Ishikawa (cell line): ENCODE measurements around the gene SH3RF2.

ENCODE experiments used
- CEBPB ChIP-seq: IDR thresholded peaks from 2 replicates; pipeline ENCODE4 v1.6.1; 2012
- EGR1 ChIP-seq: IDR thresholded peaks from 2 replicates; pipeline ENCODE4 v1.6.1; 2012
- EP300 ChIP-seq: IDR thresholded peaks from 2 replicates; pipeline ENCODE4 v1.6.1; 2012; ENCODE audit warnings: borderline replicate concordance
- NFIC ChIP-seq: IDR thresholded peaks from 2 replicates; pipeline ENCODE4 v1.6.1; 2012
- RAD21 ChIP-seq: IDR thresholded peaks from 2 replicates; pipeline ENCODE4 v1.6.1; 2012; ENCODE audit warnings: low read depth
- TAF1 ChIP-seq: IDR thresholded peaks from 2 replicates; pipeline ENCODE4 v1.6.1; 2012; ENCODE audit warnings: low read depth, mild to moderate bottlenecking
- TCF12 ChIP-seq: IDR thresholded peaks from 2 replicates; pipeline ENCODE4 v1.6.1; 2012; ENCODE audit warnings: low read depth
- YY1 ChIP-seq: IDR thresholded peaks from 2 replicates; pipeline ENCODE4 v1.6.1; 2012; ENCODE audit warnings: low read depth
- ZBTB7A ChIP-seq: IDR thresholded peaks from 2 replicates; pipeline ENCODE4 v1.6.1; 2012; ENCODE audit warnings: low read depth
- TF ChIP-seq, protein P1 (sequence below): IDR thresholded peaks from 2 replicates; pipeline ENCODE4 v1.6.1; 2012

- TF ChIP-seq, protein P1, sequence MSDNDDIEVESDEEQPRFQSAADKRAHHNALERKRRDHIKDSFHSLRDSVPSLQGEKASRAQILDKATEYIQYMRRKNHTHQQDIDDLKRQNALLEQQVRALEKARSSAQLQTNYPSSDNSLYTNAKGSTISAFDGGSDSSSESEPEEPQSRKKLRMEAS = no peak
- TF ChIP-seq RAD21 = no peak
- no peak for TF ChIP-seq TCF12
- TF ChIP-seq EGR1 = no peak
- TF ChIP-seq CEBPB = no peak
- no peak for TF ChIP-seq NFIC
- TF ChIP-seq TAF1 = no peak
- no peak for TF ChIP-seq ZBTB7A
- no peak for TF ChIP-seq EP300
- no peak for TF ChIP-seq YY1
Measured at GRCh38 chr5:145911164-145911563, 25.2 kb upstream of the SH3RF2 start.
